Stimulated activated CD4-positive, alpha-beta T cell treated with anti-CD3 and anti-CD28 coated beads, Interleukin-15, amount 100 ng/mL, for 1 hour (primary cell): Measurements from ENCODE around the gene RCAN3.
A peak's percentile ranks its signal among the peaks of the same experiment; 100 is the strongest.

Source experiments
- DNase-seq, 2 donors: peaks; one replicate each; pipeline ENCODE4 v3.0.0-alpha.2; 2020; ENCODE audit warnings: low read depth in 1 of 2, low spot score in 1 of 2

RCAN3 gene

DNA sequence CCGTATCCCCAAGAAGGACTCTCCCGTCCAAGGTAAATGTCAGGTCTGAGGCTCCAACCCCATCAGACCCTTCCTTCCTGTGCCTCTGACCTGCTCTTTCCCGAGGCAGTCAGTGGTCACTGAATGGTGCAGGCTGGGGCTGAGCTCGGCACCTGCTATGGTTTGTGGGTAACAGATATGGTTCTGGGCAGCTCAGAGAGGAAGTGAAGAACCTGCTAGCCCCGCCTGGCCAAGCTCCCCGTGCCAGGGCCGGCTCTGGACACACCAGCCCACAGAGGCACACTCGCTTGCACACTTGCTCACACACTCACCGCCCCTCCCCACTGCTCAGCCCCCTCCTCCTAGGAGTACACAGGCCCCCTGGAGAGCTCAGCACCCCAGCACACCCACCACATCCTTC lies 69.7 kb downstream of the RCAN3 start:
- no peak for DNase-seq

DNA sequence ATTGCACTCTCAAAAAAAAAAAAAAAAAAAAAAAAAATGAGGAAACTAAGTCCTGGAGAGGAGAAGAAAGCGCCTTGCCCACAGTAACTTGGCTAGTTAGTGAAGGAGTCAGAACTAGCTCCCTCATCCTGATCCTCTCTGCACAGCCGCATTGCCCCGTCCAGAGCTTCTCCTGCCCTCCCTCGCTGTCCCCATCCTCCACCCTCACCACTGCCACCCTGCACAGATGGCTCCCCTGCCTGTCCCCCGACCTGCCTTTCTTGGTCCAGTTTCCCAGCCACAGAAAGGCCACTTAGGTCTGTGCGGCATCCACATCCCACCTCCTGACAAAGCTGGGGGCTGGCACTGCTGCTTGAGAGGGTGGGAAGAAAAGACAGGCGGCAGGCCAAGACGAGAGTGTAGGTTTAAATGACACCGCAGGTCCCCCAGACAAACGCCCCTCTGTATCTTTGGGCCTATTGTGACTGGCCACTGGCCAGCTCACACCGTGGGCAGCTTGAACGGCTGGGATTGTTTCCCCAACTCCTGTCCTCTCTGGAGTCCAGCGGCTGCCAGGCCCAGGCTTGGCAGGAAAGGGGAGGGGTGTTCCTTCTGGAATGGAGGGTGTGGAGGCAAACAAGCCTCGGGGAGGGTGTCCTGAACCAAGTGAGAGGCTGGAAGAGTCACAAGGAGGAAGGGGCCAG lies 73.4 kb downstream of the RCAN3 start:
- no peak for DNase-seq

DNA sequence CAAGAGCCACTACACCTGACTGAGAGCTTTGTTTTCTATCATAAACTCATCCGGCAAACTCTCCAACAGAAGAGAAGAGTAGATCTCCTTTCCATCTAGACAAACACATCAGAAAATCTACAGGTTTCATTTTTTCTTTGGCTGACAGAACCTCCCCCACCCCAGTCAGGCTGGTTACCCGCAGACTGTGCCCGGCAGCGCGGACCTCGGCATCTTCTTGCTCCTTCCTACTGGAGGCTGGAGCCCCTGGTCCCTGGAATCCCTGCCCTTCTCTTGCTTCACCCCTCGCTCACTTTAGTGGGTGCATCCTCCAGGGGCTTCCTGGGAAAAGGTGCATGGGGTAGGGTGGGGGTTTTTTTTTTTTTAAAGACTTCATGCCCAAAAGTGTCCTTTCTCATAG lies 76.2 kb downstream of the RCAN3 start:
- no peak for DNase-seq

DNA sequence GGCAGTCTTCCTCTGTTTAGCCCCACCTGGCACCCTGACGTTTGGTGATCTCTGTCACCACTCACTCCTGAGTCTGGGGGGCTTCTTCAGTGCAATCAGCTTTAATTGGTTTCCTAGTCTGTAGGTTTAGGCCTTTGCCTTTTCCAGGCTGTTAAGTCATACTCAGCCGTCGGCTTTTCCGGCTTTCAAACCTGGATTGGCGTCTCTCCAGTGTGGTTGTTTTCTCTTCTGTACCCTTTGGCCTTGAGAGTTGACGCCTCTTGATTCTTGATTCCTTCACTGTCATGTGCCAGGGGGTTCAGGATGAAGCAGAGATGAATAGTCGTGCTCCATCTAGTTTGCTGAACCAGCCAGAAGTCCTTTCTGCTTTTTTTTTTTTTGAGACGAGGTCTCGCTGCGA lies 78.1 kb downstream of the RCAN3 start:
- DNase-seq = no peak

DNA sequence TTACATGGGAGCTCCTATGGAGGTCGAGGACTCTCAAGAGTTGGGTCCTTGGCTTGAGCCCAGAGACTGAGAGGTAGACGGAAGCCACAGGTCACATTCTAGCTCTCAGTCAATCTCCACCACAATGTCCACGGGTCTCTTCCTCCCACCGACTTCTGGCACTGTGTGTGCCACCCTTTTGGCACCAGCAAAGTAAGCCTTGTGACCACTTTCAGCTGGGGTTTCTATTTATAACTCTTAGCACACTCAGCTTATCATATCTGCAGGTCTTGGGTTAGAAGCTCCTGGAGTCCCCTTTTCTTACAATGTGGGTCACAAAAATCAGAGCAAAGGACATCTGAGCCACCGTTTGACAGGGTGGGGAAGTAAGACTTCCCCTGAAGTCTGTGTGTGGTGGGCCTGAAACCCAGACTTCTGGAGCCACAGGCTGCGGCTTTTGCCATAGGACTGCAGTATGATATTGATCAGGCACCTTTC lies 81.6 kb downstream of the RCAN3 start:
- no peak for DNase-seq

DNA sequence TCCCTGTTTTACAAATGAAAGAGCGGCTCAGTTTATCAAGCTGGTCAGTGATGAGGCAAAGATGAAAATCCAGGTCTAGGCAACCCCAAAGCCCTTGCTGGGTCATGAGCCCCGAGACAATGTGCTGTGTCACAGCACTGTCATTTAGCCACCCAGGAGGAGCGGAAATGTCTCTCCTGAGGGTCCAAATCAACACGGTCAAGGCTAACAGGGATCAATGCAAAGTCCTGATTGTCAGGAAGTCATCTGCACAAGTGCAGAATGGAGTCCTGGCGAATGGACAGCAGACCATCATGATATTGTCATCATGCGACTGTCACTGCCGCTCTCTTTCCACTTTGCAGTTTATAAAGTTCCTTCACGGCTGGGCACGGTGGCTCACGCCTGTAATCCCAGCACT lies 83.5 kb downstream of the RCAN3 start:
- no peak for DNase-seq

DNA sequence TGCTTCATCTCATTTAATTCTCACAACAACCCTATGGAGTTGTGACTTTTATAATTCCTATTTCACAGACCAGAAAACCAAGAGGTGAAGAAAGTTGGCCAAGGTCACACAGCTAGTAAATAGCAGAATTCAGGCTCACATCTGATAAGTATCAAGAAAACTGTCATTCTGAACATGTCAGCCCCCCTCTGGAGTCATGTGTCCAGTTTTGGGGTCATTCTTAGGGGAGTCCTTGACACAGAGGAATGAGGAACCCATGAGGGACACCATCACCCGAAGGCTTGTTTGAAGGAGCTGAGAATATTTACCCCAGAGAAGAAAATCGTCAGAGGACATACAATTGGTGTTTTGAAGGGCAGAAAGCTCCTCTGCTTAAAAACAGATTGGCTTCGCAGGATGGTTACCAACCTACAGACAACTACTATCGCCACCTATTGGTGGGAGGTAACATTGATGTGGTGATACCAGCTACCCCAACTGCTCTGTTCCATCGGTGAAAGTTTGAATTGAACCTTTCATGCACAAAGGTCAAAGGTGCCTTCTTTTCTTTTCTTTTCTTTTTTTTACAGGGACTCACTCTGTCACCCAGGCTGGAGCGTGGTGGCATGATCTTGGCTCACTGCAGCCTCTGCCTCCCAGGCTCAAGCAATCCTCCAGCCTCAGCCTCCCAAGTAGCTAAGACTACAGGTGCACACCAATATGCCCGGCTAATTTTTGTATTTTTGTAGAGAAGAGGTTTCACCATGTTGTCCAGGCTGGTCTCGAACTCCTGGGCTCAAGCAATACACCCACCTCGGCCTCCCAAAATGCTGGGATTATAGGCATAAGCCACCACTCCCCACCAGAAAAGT lies 84.6 kb downstream of the RCAN3 start:
- peak in 1 of 2 donors; percentile 6 for DNase-seq

DNA sequence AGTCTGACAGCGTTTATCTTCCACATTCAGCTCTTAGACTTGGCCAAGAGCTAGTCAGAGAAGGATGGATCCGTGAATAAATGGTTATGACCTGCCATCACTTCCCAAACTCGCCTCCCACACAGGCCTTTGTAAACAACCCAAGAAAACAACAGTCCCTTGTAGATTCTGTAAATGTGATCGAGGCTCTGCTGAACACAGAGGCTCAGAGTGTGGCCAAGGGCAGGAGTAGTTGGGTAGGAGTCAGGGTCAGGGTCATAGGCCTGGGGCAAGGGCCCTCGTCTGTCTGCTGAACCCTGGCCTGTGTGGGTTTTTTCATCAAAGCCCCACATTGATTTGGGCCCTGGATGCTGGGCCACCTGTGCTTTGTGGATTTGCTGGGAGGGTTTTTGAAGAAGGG lies 85.9 kb downstream of the RCAN3 start:
- no peak for DNase-seq

DNA sequence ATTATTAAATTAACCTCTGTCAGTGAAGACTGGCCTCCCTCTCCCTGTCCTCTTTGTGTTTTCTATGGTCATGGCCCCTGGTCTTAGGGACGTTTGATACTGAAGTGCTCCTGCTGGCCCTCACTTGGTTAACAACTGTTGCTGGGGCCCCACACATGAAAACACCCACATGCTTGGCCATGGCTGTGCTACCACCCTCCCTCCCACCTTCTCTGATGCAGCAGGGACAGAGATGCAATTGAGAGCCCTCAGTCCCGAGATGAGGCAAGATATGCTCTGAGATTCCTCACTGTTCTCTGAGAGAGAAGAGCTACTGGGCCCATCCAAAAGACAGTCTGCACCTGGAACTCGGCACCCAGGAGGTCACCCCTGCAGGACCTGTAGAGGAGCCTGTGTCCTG lies 86.6 kb downstream of the RCAN3 start:
- no peak for DNase-seq
